ENCODE measurements around the gene PRDM13. TPM values are rescaled to one million over a fixed set of nuclear protein-coding genes. Genes with fewer than 3 reads are reported as not detected.

Gene PRDM13
- total and polyA plus RNA-seq, 10 of the 15 experiments (the other 5 are each of a cell fraction or from before 2014, with no cell fraction given): 0.02 to 0.15 (median 0.03) TPM; not detected in 6

DNA sequence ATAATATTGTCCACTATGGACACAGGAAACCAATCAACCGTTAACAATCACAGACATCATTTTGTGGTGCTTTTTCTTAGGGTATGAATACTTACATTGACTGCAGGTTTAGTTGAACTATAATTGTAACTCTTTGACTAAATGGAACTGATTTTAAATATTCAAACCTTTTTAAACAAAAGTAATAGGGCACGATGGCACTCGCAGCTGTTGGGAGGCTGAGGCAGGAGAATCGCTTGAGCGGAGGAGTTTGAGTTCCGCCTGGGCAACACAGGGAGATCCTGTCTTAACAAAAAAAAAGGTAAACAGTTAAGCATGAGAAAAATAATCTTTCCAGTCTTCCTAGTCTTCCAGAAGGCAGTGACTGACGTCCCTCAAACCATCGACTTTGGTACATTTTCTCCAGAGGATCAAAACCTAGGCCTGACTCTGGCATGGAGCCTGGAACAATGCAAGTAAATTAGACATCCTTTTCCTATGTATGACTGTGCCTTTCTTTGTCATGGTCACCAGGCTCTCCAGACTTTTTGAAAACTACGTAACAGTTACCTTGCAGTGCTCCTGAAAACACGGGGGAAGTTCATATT lies 16.6 kb upstream of the PRDM13 start:
- 53% methylated on average over 10 of the region's 10 CpGs for WGBS (ENCODE audit: insufficient coverage, insufficient replicate concordance, low lambda C conversion rate, missing lambda C conversion rate)
- intact Hi-C loops (cut with micrococcal nuclease; ENCODE audit: unreplicated experiment): no loop called here
- ATAC-seq (no peak), DNase-seq (ENCODE audit: low read depth, low spot score) (no peak), FAIRE-seq (no peak)
- TF ChIP-seq HDGF (IDR thresholded peaks at IDR 0.05) (no peak), TCF3 (IDR thresholded peaks at IDR 0.05; ENCODE audit: borderline replicate concordance, insufficient read depth, low read depth, low read length) (no peak), NR2F1 (conservative IDR thresholded peaks at IDR 0.05) (no peak), CHD1 (IDR thresholded peaks at IDR 0.05; ENCODE audit: low read depth, low read length) (no peak), CREB1 (IDR thresholded peaks at IDR 0.05; ENCODE audit: low read depth) (no peak), NR2C2 (IDR thresholded peaks at IDR 0.05; ENCODE audit: borderline replicate concordance, control insufficient read depth, insufficient read length, low read depth) (no peak), FOXM1 (IDR thresholded peaks at IDR 0.05; ENCODE audit: low read depth, low read length) (no peak)
- TF ChIP-seq, protein P1, sequence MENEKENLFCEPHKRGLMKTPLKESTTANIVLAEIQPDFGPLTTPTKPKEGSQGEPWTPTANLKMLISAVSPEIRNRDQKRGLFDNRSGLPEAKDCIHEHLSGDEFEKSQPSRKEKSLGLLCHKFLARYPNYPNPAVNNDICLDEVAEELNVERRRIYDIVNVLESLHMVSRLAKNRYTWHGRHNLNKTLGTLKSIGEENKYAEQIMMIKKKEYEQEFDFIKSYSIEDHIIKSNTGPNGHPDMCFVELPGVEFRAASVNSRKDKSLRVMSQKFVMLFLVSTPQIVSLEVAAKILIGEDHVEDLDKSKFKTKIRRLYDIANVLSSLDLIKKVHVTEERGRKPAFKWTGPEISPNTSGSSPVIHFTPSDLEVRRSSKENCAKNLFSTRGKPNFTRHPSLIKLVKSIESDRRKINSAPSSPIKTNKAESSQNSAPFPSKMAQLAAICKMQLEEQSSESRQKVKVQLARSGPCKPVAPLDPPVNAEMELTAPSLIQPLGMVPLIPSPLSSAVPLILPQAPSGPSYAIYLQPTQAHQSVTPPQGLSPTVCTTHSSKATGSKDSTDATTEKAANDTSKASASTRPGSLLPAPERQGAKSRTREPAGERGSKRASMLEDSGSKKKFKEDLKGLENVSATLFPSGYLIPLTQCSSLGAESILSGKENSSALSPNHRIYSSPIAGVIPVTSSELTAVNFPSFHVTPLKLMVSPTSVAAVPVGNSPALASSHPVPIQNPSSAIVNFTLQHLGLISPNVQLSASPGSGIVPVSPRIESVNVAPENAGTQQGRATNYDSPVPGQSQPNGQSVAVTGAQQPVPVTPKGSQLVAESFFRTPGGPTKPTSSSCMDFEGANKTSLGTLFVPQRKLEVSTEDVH (IDR thresholded peaks at IDR 0.05; ENCODE audit: low read depth, partially characterized antibody): no peak
- TF ChIP-seq, protein P2, sequence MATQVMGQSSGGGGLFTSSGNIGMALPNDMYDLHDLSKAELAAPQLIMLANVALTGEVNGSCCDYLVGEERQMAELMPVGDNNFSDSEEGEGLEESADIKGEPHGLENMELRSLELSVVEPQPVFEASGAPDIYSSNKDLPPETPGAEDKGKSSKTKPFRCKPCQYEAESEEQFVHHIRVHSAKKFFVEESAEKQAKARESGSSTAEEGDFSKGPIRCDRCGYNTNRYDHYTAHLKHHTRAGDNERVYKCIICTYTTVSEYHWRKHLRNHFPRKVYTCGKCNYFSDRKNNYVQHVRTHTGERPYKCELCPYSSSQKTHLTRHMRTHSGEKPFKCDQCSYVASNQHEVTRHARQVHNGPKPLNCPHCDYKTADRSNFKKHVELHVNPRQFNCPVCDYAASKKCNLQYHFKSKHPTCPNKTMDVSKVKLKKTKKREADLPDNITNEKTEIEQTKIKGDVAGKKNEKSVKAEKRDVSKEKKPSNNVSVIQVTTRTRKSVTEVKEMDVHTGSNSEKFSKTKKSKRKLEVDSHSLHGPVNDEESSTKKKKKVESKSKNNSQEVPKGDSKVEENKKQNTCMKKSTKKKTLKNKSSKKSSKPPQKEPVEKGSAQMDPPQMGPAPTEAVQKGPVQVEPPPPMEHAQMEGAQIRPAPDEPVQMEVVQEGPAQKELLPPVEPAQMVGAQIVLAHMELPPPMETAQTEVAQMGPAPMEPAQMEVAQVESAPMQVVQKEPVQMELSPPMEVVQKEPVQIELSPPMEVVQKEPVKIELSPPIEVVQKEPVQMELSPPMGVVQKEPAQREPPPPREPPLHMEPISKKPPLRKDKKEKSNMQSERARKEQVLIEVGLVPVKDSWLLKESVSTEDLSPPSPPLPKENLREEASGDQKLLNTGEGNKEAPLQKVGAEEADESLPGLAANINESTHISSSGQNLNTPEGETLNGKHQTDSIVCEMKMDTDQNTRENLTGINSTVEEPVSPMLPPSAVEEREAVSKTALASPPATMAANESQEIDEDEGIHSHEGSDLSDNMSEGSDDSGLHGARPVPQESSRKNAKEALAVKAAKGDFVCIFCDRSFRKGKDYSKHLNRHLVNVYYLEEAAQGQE (IDR thresholded peaks at IDR 0.05; ENCODE audit: low read depth, low read length): no peak
- TF ChIP-seq, protein P3, sequence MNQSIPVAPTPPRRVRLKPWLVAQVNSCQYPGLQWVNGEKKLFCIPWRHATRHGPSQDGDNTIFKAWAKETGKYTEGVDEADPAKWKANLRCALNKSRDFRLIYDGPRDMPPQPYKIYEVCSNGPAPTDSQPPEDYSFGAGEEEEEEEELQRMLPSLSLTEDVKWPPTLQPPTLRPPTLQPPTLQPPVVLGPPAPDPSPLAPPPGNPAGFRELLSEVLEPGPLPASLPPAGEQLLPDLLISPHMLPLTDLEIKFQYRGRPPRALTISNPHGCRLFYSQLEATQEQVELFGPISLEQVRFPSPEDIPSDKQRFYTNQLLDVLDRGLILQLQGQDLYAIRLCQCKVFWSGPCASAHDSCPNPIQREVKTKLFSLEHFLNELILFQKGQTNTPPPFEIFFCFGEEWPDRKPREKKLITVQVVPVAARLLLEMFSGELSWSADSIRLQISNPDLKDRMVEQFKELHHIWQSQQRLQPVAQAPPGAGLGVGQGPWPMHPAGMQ (IDR thresholded peaks at IDR 0.05; ENCODE audit: borderline replicate concordance): no peak
- TF ChIP-seq, protein P4, sequence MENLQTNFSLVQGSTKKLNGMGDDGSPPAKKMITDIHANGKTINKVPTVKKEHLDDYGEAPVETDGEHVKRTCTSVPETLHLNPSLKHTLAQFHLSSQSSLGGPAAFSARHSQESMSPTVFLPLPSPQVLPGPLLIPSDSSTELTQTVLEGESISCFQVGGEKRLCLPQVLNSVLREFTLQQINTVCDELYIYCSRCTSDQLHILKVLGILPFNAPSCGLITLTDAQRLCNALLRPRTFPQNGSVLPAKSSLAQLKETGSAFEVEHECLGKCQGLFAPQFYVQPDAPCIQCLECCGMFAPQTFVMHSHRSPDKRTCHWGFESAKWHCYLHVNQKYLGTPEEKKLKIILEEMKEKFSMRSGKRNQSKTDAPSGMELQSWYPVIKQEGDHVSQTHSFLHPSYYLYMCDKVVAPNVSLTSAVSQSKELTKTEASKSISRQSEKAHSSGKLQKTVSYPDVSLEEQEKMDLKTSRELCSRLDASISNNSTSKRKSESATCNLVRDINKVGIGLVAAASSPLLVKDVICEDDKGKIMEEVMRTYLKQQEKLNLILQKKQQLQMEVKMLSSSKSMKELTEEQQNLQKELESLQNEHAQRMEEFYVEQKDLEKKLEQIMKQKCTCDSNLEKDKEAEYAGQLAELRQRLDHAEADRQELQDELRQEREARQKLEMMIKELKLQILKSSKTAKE (IDR thresholded peaks at IDR 0.05; ENCODE audit: low read depth, poor library complexity, severe bottlenecking): no peak
- TF ChIP-seq, protein P5, sequence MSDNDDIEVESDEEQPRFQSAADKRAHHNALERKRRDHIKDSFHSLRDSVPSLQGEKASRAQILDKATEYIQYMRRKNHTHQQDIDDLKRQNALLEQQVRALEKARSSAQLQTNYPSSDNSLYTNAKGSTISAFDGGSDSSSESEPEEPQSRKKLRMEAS (IDR thresholded peaks at IDR 0.05; ENCODE audit: low read depth, low read length): no peak
- H4K20me1 ChIP-seq (ENCODE audit: control insufficient read depth, insufficient read depth): no peaks in the 10 kb centered on the region
- no TSS peak for BruUV-seq (replicated peaks)
- no peaks in the 10 kb centered on the region for H3K79me2 ChIP-seq (ENCODE audit: control insufficient read depth, insufficient read depth, low read length)
- H3K4me2 ChIP-seq (ENCODE audit: control insufficient read depth, insufficient read depth): no peak overlapping the region
- no peak overlapping the region for H3K27ac ChIP-seq (ENCODE audit: control insufficient read depth, insufficient read depth)
- no peak overlapping the region for H3K9ac ChIP-seq (ENCODE audit: control insufficient read depth, insufficient read depth, low read length)
- POLR2A ChIA-PET: no interaction called here
- H2AFZ ChIP-seq (ENCODE audit: control insufficient read depth, low read depth, low read length): no peak overlapping the region
- H3K9me3 ChIP-seq (replicated peaks; ENCODE audit: control insufficient read depth, insufficient read depth, low read length): no peaks in the 10 kb centered on the region
- SMC1A ChIA-PET (ENCODE audit: uncharacterized antibody, unreplicated experiment): interaction anchor here (1.1 to 2.4 kb wide), 3 partner anchors 21 to 259 kb away, joined by 3 to 12 read pairs (median 4); no protein-coding TSS in a partner anchor
- no peak overlapping the region for H3K4me3 ChIP-seq
- CTCF ChIA-PET: interaction anchor here (0.8 to 2.0 kb wide), 4 partner anchors 15 to 157 kb away, joined by 3 to 34 read pairs (median 3); no protein-coding TSS in a partner anchor
- in situ Hi-C loops (cut with MboI): no loop called here
- no peaks in the 10 kb centered on the region for H3K36me3 ChIP-seq (ENCODE audit: control insufficient read depth in 2 of 2, insufficient read depth in 2 of 2, low read length in 1 of 2)
- RAD21 ChIA-PET (ENCODE audit: unreplicated experiment): interaction anchor here (0.7 to 3.9 kb wide), 2 partner anchors 22 to 156 kb away, joined by 3 to 34 read pairs; partner anchors contain the start of gene CCNC
- H3K27me3 ChIP-seq (replicated peaks in 1 of 2; ENCODE audit: control insufficient read depth in 2 of 2, insufficient read depth in 2 of 2, low read length in 1 of 2): peaks cover 12 to 16% of the 10 kb centered on the region in 2 experiments
- H3K4me1 ChIP-seq (ENCODE audit: control insufficient read depth, insufficient read depth, low read length): no peaks in the 10 kb centered on the region

Data from GM12878 (cell line).